Stimulated activated CD4-positive, alpha-beta T cell treated with anti-CD3 and anti-CD28 coated beads, Interleukin-1b, Interleukin-23, amount 100 ng/mL, for 1 hour (primary cell): ENCODE data around the gene OR51Q1.

ENCODE experiments used
- DNase-seq, 2 donors: peaks; one replicate each; pipeline ENCODE4 v3.0.0-alpha.2; 2020; ENCODE audit warnings: low read depth in 2 of 2

Gene OR51Q1

GRCh38 chr11:5421811-5422210 lies at the start of gene OR51Q1:
OR51Q1 (plus strand) TSS chr11:5422111; CDS start chr11:5422201, 90 bp downstream.
- no peak for DNase-seq

GRCh38 chr11:5380740-5381342 lies 41.1 kb upstream of the OR51Q1 start:
- no peak for DNase-seq

- DNase-seq: no peak
Measured at GRCh38 chr11:5383576-5383975, 38.3 kb upstream of the OR51Q1 start, which contains the start of gene OR51M1. OR51M1 (plus strand) TSS chr11:5383812; CDS start chr11:5389399, 5,587 bp downstream.

- DNase-seq: no peak
Measured at GRCh38 chr11:5384335-5384734, 37.6 kb upstream of the OR51Q1 start.

- DNase-seq: no peak
Measured at GRCh38 chr11:5390210-5390609, 31.7 kb upstream of the OR51Q1 start.

DNA sequence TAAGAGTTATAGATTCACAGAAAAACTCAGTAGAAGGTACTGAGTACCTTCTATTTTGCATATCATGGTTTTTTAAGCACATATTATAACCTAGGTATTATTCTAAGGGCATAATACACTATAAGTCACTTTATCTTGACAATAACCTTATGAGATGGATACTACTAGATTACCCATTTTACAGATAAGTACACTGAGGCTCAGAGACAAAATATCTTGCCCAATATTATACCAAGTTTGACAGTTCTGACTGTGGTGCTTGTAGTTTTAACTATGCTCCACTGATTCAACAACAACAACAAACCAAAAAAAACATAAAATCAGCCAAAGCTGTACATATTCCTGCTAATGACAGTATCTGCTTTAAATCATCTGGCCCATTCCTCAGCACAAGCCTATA lies 27.8 kb upstream of the OR51Q1 start:
- no peak for DNase-seq

- DNase-seq: no peak
Measured at GRCh38 chr11:5398936-5399335, 23.0 kb upstream of the OR51Q1 start.

DNA sequence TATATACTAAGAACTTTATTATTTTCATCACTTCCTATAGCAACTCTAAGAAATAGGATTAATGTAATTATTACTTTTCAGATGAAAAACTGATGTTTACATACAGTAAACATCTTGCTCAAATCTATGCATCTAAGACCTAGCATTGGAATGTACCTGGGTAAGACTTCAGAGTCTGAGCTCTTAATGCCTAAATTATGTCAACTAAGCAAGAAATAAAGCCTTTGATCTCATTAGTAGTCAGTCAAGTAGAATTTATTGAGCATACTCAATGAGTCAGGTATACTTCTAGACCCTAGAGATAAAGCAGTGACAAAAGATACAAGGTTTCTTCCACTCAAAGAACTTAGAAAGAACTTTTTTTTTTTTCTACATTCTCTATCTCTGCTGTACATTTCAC lies 16.7 kb upstream of the OR51Q1 start:
- DNase-seq: no peak

- DNase-seq: no peak
Measured at GRCh38 chr11:5420993-5421392, 918 bp upstream of the OR51Q1 start.

DNA sequence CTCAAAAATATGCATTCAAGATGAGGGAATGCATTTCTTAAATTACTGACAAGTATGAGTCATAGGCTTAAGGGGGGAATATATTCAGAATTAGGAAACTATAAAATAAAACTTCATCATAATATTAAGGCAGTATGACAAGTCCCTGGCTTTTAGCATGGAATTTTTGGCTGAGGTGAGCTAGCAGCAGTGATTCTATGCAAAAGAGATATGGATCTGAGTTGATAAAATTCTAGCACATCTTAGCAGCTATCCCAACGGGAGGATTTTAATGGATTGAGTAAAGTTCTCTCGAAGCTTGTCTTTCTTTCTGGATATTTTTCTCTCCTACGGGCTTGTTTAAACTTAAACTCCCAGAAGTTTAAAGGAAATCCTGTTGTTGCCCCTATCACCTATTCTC lies 1.2 kb downstream of the OR51Q1 start:
- no peak for DNase-seq

- no peak for DNase-seq
Measured at GRCh38 chr11:5441414-5441813, 19.5 kb downstream of the OR51Q1 start, which contains the start of gene OR51I1. OR51I1 (minus strand) TSS chr11:5441514; CDS start chr11:5441514, 0 bp downstream.

GRCh38 chr11:5443835-5444393 lies 22.0 kb downstream of the OR51Q1 start:
- no peak for DNase-seq

DNA sequence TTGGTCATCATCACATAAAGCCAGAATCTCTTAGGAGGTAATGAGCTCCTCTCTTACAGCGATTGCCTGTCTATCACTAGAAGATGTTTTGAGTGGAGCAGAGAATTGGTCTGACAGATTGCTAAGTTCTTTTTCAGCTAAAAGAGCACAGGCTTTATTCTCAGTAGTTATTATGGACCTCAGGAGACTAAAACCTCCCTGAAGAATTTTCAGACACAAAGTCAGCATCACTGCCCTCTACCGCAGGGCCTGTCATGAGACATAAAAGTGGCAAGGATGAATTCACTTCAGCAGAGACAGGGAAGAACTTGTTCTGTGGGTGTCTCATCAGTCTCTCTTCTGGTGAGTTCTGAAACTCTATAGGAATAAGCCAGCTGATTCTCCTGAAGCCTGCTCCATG lies 27.1 kb downstream of the OR51Q1 start, which contains the start of gene OR51I2:
OR51I2 (plus strand) TSS at position 301 of the 400 bp plus-strand sequence. CDS start 4,166 bp downstream, outside the sequence.
- DNase-seq: no peak

- no peak for DNase-seq
Measured at GRCh38 chr11:5449432-5449831, 27.5 kb downstream of the OR51Q1 start.

DNA sequence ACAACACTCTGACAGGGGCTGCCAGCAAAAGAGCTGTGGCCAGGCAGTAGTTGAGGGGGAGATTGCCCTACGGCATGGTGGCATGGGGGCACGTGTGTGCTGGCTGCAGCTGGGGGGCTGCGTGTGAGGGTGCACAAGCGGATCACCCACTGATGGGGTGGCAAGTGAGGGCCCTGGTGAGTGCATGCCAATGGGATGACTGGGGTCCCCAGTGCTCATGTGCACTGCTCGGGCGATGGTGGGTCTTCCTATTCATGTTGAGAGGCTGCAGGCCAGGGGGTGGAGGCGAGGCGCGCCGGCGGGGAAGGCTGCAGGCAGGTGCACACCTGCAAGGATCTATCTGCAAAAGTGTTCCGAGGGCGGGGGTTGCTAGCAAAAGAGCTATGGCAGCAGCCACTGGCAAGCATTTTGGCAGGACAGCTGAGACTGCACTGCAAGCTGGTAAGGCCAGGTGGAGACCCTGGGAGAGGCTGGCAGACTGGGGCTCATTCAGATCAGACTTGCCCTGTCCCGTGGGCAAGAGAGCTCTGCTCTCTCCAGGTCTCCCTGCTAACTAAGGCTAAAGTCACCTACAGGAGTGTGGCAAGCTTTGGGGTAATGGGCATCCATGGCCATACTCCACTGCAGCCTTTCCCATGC lies 39.2 kb downstream of the OR51Q1 start:
- DNase-seq: no peak

- no peak for DNase-seq
Measured at GRCh38 chr11:5467527-5467926, 45.6 kb downstream of the OR51Q1 start.
